Thyroid gland (tissue), 4 donors: ENCODE results near the gene NSL1. TPM values are rescaled to one million over a fixed set of nuclear protein-coding genes. Genes with fewer than 3 reads are reported as not detected.

Experiments
- DNase-seq, 2 donors: peaks; one replicate each; pipeline ENCODE4 v3.0.0-alpha.2; 2019
- H3K27ac ChIP-seq, 3 donors: fragments of 200-600 bp; sonication (generic); 1 replicate in 2 of 3; 2 replicates in 1 of 3; pipeline ENCODE4 v1.5.1; 2016 to 2019; ENCODE audit warnings: mild to moderate bottlenecking in 1 of 3, moderate library complexity in 1 of 3
- H3K27me3 ChIP-seq: fragments of 200-600 bp; sonication (generic); one replicate; pipeline ENCODE4 v1.5.1; 2019
- H3K36me3 ChIP-seq, 2 donors: fragments of 200-600 bp; sonication (generic); one replicate each; pipeline ENCODE4 v1.5.1; 2016 to 2019
- H3K4me1 ChIP-seq, 2 donors: fragments of 200-600 bp; sonication (generic); one replicate each; pipeline ENCODE4 v1.5.1; 2017 to 2019
- H3K4me3 ChIP-seq, 3 donors: fragments of 200-600 bp; sonication (generic); replicated peaks in 1 of 3; 1 replicate in 2 of 3; 2 replicates in 1 of 3; pipeline ENCODE4 v1.5.1; 2016; ENCODE audit warnings: mild to moderate bottlenecking in 1 of 3
- H3K9me3 ChIP-seq: fragments of 200-600 bp; sonication (generic); one replicate; pipeline ENCODE4 v1.5.1; 2017
- CTCF ChIP-seq, 6 experiments: fragments of 200-600 bp in 3 of 6; fragments of 450-650 bp in 3 of 6; sonication (generic) in 3 of 6; IDR thresholded peaks; one replicate each; pipeline ENCODE4 v1.5.1; 2016 to 2019; ENCODE audit warnings: antibody characterized with exemption in 6 of 6, mild to moderate bottlenecking in 2 of 6, inconsistent platforms in 1 of 6, moderate library complexity in 1 of 6
- POLR2A ChIP-seq, 2 donors: fragments of 450-650 bp; IDR thresholded peaks; one replicate each; pipeline ENCODE4 v1.6.1; 2017; ENCODE audit warnings: antibody characterized with exemption in 2 of 2, mild to moderate bottlenecking in 2 of 2, moderate library complexity in 1 of 2
- WGBS, 2 donors: methylation state at CpG; one replicate each; pipeline ENCODE4 v1.1.5; 2017; 5-methylcytosine and 5-hydroxymethylcytosine counted together
- intact Hi-C: fragments of 100-400 bp; cut with DNase I; formaldehyde crosslinking; loops from one replicate; pipeline ENCODE4 v1.15.1; 2023
- total RNA-seq, 4 donors: library from RNA; depleted of rRNA; stranded (reverse); fragments of >200 nt; gene quantifications; one replicate each; pipeline ENCODE4 v1.2.3, GENCODE V29; 2016

Gene NSL1
- total RNA-seq, 4 donors from 2014 or later = 47.5 to 62.8 (median 62.2) TPM

GRCh38 chr1:212678456-212679410, 112.8 kb downstream of the NSL1 start:
- H3K4me1 ChIP-seq = no peaks in the 10 kb centered on the region
- no peaks in the 10 kb centered on the region for H3K36me3 ChIP-seq
- TF ChIP-seq CTCF (IDR thresholded peaks at IDR 0.05) = no peak
- no peak for TF ChIP-seq POLR2A (IDR thresholded peaks at IDR 0.05)
- H3K4me3 ChIP-seq = no peak overlapping the region
- no peaks in the 10 kb centered on the region for H3K9me3 ChIP-seq
- intact Hi-C loops = no loop called here
- WGBS, 2 donors = 69 to 76% methylated on average over 10 to 11 of the region's 11 CpGs
- H3K27ac ChIP-seq = no peak overlapping the region
- H3K27me3 ChIP-seq = no peaks in the 10 kb centered on the region
- DNase-seq = no peak

GRCh38 chr1:212677573-212677972, 114.0 kb downstream of the NSL1 start:
- no peak for TF ChIP-seq CTCF (IDR thresholded peaks at IDR 0.05)
- no peak for TF ChIP-seq POLR2A (IDR thresholded peaks at IDR 0.05)
- no peak overlapping the region for H3K4me3 ChIP-seq
- H3K9me3 ChIP-seq = no peaks in the 10 kb centered on the region
- H3K36me3 ChIP-seq = no peaks in the 10 kb centered on the region
- no peak overlapping the region for H3K27ac ChIP-seq
- no peaks in the 10 kb centered on the region for H3K4me1 ChIP-seq
- H3K27me3 ChIP-seq = no peaks in the 10 kb centered on the region
- DNase-seq = no peak
- intact Hi-C loops = no loop called here
- WGBS, 2 donors = 76 to 85% methylated on average over 4 of the region's 4 CpGs

- H3K27me3 ChIP-seq = no peaks in the 10 kb centered on the region
- H3K4me3 ChIP-seq = no peak overlapping the region
- no peaks in the 10 kb centered on the region for H3K9me3 ChIP-seq
- intact Hi-C loops = no loop called here
- no peaks in the 10 kb centered on the region for H3K36me3 ChIP-seq
- H3K4me1 ChIP-seq = no peaks in the 10 kb centered on the region
- H3K27ac ChIP-seq = no peak overlapping the region
- DNase-seq = no peak
- TF ChIP-seq CTCF (IDR thresholded peaks at IDR 0.05) = no peak
- TF ChIP-seq POLR2A (IDR thresholded peaks at IDR 0.05) = no peak
- WGBS, 2 donors = 83 to 85% methylated on average over 4 of the region's 4 CpGs
Observed at GRCh38 chr1:212677136-212677535, 114.4 kb downstream of the NSL1 start.

Other genes with a start within 250 kb of the NSL1 start
- gene ATF3, start 183.0 kb downstream of the NSL1 start, total RNA-seq = 10 to 100 TPM in 3 of 4 donors, 1 to 10 TPM in 1; 9.2 to 21.2 (median 14.7) TPM
- gene BATF3, start 91.9 kb downstream of the NSL1 start, total RNA-seq = 1 to 10 TPM; 1.2 to 1.6 (median 1.2) TPM
- gene TATDN3, start 117 bp upstream of the NSL1 start, total RNA-seq = 10 to 100 TPM; 12.1 to 20.2 (median 18.6) TPM
- gene SPATA45, start 55.9 kb upstream of the NSL1 start, total RNA-seq = not detected
- gene FLVCR1, start 66.5 kb upstream of the NSL1 start, total RNA-seq = 1 to 10 TPM; 7.8 to 8.9 (median 8.2) TPM
- 1 to 10 TPM in 2 of 4 donors, under 1 TPM in 2; 0.24 to 2.0 (median 1.1) TPM for gene VASH2, start 158.8 kb upstream of the NSL1 start, total RNA-seq
- gene ANGEL2, start 224.1 kb upstream of the NSL1 start, total RNA-seq = 10 to 100 TPM; 46.7 to 77.8 (median 65.7) TPM